HG02798 (cell line): ENCODE measurements around the gene ABHD17C.
"Not testable (repeated sequence)": the region's sequence is repeated elsewhere in the genome, so short reads cannot be mapped to it uniquely, and the experiment has no call there.

Experiments used
- ATAC-seq: cut with Tn5 transposase; IDR thresholded peaks from one replicate; pipeline ENCODE4 v1.9.1; 2021; ENCODE audit warnings: mild to moderate bottlenecking; ENCODE audit not compliant: unreplicated experiment, poor library complexity

ABHD17C gene

GRCh38 chr15:80695099-80695910 is at the start of gene ABHD17C:
Gene ABHD17C, plus strand, starts transcription at chr15:80695310. Its CDS starts 120 bp downstream, at chr15:80695430.
- ATAC-seq = peak; percentile 87

- ATAC-seq = no peak
Measured at GRCh38 chr15:80645494-80646065, 49.5 kb upstream of the ABHD17C start.

- ATAC-seq = not testable (repeated sequence)
Measured at GRCh38 chr15:80647424-80647823, 47.7 kb upstream of the ABHD17C start.

GRCh38 chr15:80654299-80654698 is 40.8 kb upstream of the ABHD17C start:
- ATAC-seq = no peak

GRCh38 chr15:80659375-80659774 is 35.7 kb upstream of the ABHD17C start:
- ATAC-seq = no peak

GRCh38 chr15:80660119-80660518 is 35.0 kb upstream of the ABHD17C start:
- no peak for ATAC-seq

- ATAC-seq = no peak
Measured at GRCh38 chr15:80662129-80662528, 33.0 kb upstream of the ABHD17C start.

GRCh38 chr15:80662757-80663553 is 32.2 kb upstream of the ABHD17C start:
- no peak for ATAC-seq

GRCh38 chr15:80665151-80665550 is 30.0 kb upstream of the ABHD17C start:
- ATAC-seq = no peak

- no peak for ATAC-seq
Measured at GRCh38 chr15:80667936-80668335, 27.2 kb upstream of the ABHD17C start.

- ATAC-seq = no peak
Measured at GRCh38 chr15:80668546-80669236, 26.4 kb upstream of the ABHD17C start.

- ATAC-seq = no peak
Measured at GRCh38 chr15:80669663-80670273, 25.3 kb upstream of the ABHD17C start.

- no peak for ATAC-seq
Measured at GRCh38 chr15:80673561-80674244, 21.4 kb upstream of the ABHD17C start.

GRCh38 chr15:80674245-80674614 is 20.9 kb upstream of the ABHD17C start:
- ATAC-seq = peak; percentile 46

- ATAC-seq = no peak
Measured at GRCh38 chr15:80677041-80677440, 18.1 kb upstream of the ABHD17C start.

- no peak for ATAC-seq
Measured at GRCh38 chr15:80679167-80679803, 15.8 kb upstream of the ABHD17C start.

GRCh38 chr15:80679804-80680175 is 15.3 kb upstream of the ABHD17C start:
- no peak for ATAC-seq

- ATAC-seq = no peak
Measured at GRCh38 chr15:80682201-80682600, 12.9 kb upstream of the ABHD17C start.

GRCh38 chr15:80684697-80685096 is 10.4 kb upstream of the ABHD17C start:
- ATAC-seq = no peak
